Liver (tissue), 3 donors: ENCODE data around the gene PCDH7.

Source experiments
- EGR1 ChIP-seq, 2 donors: IDR thresholded peaks; 2 replicates each; pipeline ENCODE4 v1.6.1; 2016 to 2018; ENCODE audit warnings: antibody characterized with exemption in 2 of 2, low read depth in 2 of 2
- FOXA1 ChIP-seq: IDR thresholded peaks from 2 replicates; pipeline ENCODE4 v1.6.1; 2016; ENCODE audit warnings: antibody characterized with exemption
- GABPA ChIP-seq, 2 donors: IDR thresholded peaks in 1 of 2; conservative IDR thresholded peaks in 1 of 2; 2 replicates each; pipeline ENCODE4 v1.6.1; 2016; ENCODE audit warnings: antibody characterized with exemption in 2 of 2, mild to moderate bottlenecking in 1 of 2, moderate library complexity in 1 of 2
- HNF4G ChIP-seq: IDR thresholded peaks from 2 replicates; pipeline ENCODE4 v1.6.1; 2016; ENCODE audit warnings: antibody characterized with exemption
- NR2F2 ChIP-seq: IDR thresholded peaks from 2 replicates; pipeline ENCODE4 v1.6.1; 2016; ENCODE audit warnings: antibody characterized with exemption
- RAD21 ChIP-seq, 2 donors: IDR thresholded peaks; 2 replicates each; pipeline ENCODE4 v1.6.1; 2016; ENCODE audit warnings: antibody characterized with exemption in 2 of 2, mild to moderate bottlenecking in 2 of 2
- RXRA ChIP-seq, 2 donors: IDR thresholded peaks; 2 replicates each; pipeline ENCODE4 v1.6.1; 2017 to 2018; ENCODE audit warnings: antibody characterized with exemption in 2 of 2, mild to moderate bottlenecking in 1 of 2
- SP1 ChIP-seq: IDR thresholded peaks from 2 replicates; pipeline ENCODE4 v1.6.1; 2018; ENCODE audit warnings: antibody characterized with exemption, mild to moderate bottlenecking
- TAF1 ChIP-seq: conservative IDR thresholded peaks from 2 replicates; pipeline ENCODE4 v1.6.1; 2016; ENCODE audit warnings: antibody characterized with exemption, mild to moderate bottlenecking
- YY1 ChIP-seq: IDR thresholded peaks from 2 replicates; pipeline ENCODE4 v1.6.1; 2016; ENCODE audit warnings: antibody characterized with exemption, mild to moderate bottlenecking
- TF ChIP-seq, protein P1 (sequence below): fragments of 150-350 bp; IDR thresholded peaks from 2 replicates; pipeline ENCODE4 v1.5.1; 2017; ENCODE audit warnings: improper control_type of control experiment, low read depth, low read length; ENCODE audit not compliant: missing input control
- TF ChIP-seq, protein P2 (sequence below): IDR thresholded peaks from 2 replicates; pipeline ENCODE4 v1.6.1; 2016; ENCODE audit warnings: antibody characterized with exemption, mild to moderate bottlenecking
- TF ChIP-seq, protein P3 (sequence below): IDR thresholded peaks from 2 replicates; pipeline ENCODE4 v1.6.1; 2016; ENCODE audit warnings: antibody characterized with exemption
- TF ChIP-seq, protein P4 (sequence below): IDR thresholded peaks from 2 replicates; pipeline ENCODE4 v1.6.1; 2016; ENCODE audit warnings: antibody characterized with exemption
- donor health status: healthy.
- donor health status: healthy.

DNA sequence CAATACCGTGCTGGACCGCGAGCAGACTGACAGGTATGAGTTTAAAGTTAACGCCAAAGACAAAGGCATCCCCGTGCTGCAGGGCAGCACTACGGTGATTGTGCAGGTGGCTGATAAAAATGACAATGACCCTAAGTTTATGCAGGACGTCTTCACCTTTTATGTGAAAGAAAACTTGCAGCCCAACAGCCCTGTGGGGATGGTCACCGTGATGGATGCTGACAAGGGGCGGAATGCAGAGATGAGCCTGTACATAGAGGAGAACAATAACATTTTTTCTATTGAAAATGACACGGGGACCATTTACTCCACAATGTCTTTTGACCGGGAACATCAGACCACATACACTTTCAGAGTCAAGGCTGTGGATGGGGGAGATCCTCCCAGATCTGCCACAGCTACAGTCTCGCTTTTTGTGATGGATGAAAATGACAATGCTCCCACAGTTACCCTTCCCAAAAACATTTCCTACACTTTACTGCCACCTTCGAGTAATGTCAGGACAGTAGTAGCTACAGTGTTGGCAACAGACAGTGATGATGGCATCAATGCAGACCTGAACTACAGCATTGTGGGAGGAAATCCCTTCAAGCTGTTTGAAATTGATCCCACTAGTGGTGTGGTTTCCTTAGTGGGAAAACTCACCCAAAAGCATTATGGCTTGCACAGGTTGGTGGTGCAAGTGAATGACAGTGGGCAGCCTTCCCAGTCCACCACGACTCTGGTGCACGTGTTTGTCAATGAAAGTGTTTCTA lies 3.2 kb downstream of the PCDH7 start:
- TF ChIP-seq, protein P1, sequence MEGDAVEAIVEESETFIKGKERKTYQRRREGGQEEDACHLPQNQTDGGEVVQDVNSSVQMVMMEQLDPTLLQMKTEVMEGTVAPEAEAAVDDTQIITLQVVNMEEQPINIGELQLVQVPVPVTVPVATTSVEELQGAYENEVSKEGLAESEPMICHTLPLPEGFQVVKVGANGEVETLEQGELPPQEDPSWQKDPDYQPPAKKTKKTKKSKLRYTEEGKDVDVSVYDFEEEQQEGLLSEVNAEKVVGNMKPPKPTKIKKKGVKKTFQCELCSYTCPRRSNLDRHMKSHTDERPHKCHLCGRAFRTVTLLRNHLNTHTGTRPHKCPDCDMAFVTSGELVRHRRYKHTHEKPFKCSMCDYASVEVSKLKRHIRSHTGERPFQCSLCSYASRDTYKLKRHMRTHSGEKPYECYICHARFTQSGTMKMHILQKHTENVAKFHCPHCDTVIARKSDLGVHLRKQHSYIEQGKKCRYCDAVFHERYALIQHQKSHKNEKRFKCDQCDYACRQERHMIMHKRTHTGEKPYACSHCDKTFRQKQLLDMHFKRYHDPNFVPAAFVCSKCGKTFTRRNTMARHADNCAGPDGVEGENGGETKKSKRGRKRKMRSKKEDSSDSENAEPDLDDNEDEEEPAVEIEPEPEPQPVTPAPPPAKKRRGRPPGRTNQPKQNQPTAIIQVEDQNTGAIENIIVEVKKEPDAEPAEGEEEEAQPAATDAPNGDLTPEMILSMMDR, result no peak
- TF ChIP-seq, protein P2, sequence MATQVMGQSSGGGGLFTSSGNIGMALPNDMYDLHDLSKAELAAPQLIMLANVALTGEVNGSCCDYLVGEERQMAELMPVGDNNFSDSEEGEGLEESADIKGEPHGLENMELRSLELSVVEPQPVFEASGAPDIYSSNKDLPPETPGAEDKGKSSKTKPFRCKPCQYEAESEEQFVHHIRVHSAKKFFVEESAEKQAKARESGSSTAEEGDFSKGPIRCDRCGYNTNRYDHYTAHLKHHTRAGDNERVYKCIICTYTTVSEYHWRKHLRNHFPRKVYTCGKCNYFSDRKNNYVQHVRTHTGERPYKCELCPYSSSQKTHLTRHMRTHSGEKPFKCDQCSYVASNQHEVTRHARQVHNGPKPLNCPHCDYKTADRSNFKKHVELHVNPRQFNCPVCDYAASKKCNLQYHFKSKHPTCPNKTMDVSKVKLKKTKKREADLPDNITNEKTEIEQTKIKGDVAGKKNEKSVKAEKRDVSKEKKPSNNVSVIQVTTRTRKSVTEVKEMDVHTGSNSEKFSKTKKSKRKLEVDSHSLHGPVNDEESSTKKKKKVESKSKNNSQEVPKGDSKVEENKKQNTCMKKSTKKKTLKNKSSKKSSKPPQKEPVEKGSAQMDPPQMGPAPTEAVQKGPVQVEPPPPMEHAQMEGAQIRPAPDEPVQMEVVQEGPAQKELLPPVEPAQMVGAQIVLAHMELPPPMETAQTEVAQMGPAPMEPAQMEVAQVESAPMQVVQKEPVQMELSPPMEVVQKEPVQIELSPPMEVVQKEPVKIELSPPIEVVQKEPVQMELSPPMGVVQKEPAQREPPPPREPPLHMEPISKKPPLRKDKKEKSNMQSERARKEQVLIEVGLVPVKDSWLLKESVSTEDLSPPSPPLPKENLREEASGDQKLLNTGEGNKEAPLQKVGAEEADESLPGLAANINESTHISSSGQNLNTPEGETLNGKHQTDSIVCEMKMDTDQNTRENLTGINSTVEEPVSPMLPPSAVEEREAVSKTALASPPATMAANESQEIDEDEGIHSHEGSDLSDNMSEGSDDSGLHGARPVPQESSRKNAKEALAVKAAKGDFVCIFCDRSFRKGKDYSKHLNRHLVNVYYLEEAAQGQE, result no peak
- TF ChIP-seq EGR1 (IDR thresholded peaks at IDR 0.05; ENCODE audit: low read depth in 2 of 2) (no peak), TAF1 (no peak), HNF4G (no peak), NR2F2 (no peak), SP1 (no peak), FOXA1 (no peak), YY1 (no peak), RAD21 (IDR thresholded peaks at IDR 0.05) (no peak), GABPA (IDR thresholded peaks at IDR 0.05 in 1 of 2, conservative IDR thresholded peaks at IDR 0.05 in 1 of 2) (no peak), RXRA (IDR thresholded peaks at IDR 0.05) (no peak)
- TF ChIP-seq, protein P3, sequence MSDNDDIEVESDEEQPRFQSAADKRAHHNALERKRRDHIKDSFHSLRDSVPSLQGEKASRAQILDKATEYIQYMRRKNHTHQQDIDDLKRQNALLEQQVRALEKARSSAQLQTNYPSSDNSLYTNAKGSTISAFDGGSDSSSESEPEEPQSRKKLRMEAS, result no peak
- TF ChIP-seq, protein P4, sequence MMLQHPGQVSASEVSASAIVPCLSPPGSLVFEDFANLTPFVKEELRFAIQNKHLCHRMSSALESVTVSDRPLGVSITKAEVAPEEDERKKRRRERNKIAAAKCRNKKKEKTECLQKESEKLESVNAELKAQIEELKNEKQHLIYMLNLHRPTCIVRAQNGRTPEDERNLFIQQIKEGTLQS, result no peak
